Measurements from ENCODE around the gene PLB1. TPM values are rescaled to one million over a fixed set of nuclear protein-coding genes. Genes with fewer than 3 reads are reported as not detected.

The PLB1 gene
- total and polyA plus RNA-seq, 2 donors (not counting 1 experiment from before 2014, with no cell fraction given): 0.25 to 0.51 TPM

- Mint-ChIP-seq H3K27me3 (no peaks in the 10 kb centered on the region), H3K27ac (no peak overlapping the region), H3K4me3 (peak overlapping the region; percentile 17), H3K9me3 (ENCODE audit: insufficient read depth) (no peaks in the 10 kb centered on the region), H3K4me1 (peaks cover 15% of the 10 kb centered on the region)
- H4K20me1 ChIP-seq (ENCODE audit: control insufficient read depth, insufficient read depth, low read length, poor library complexity, severe bottlenecking): no peaks in the 10 kb centered on the region
- H3K27me3 ChIP-seq (replicated peaks in 1 of 4; ENCODE audit: control extremely low read depth in 1 of 4, control insufficient read depth in 3 of 4, insufficient read depth in 4 of 4, low read length in 3 of 4): no peaks in the 10 kb centered on the region
- peak overlapping the region; percentile 60 for H2AFZ ChIP-seq (ENCODE audit: insufficient read depth, low read depth, low read length, poor library complexity, severe bottlenecking)
- H3K27ac ChIP-seq (ENCODE audit: low read length in 2 of 2): no peak overlapping the region
- H3K4me3 ChIP-seq (ENCODE audit: control extremely low read depth in 1 of 5, extremely low read depth in 1 of 5, insufficient read depth in 1 of 5, low read depth in 2 of 5, low read length in 4 of 5): no peak overlapping the region
- peaks cover 11 to 13% of the 10 kb centered on the region in 2 donors for H3K4me1 ChIP-seq (ENCODE audit: control insufficient read depth in 2 of 2, insufficient read depth in 2 of 2, low read length in 2 of 2)
- 23% methylated on average over 3 of the region's 4 CpGs for WGBS (ENCODE audit: insufficient coverage)
- DNase-seq (peak; percentile 62), ATAC-seq (ENCODE audit: low read depth) (peak; percentile 92)
- H3K9me3 ChIP-seq (ENCODE audit: control extremely low read depth in 1 of 3, control insufficient read depth in 2 of 3, insufficient read depth in 1 of 3, low read length in 2 of 3): no peaks in the 10 kb centered on the region
- peak overlapping the region; percentile 36 for H3K4me2 ChIP-seq (replicated peaks; ENCODE audit: low read depth, low read length, poor library complexity, severe bottlenecking)
- H3K9ac ChIP-seq (ENCODE audit: low read length): no peak overlapping the region
- ChIA-PET POLR2A (no interaction called here), CTCF (no interaction called here)
- no peak for TF ChIP-seq CTCF (IDR thresholded peaks at IDR 0.05)
- H3K79me2 ChIP-seq (ENCODE audit: control insufficient read depth, insufficient read depth, low read length): no peaks in the 10 kb centered on the region
- H3K36me3 ChIP-seq (replicated peaks in 1 of 2; ENCODE audit: control extremely low read depth in 1 of 2, control insufficient read depth in 1 of 2, extremely low read depth in 1 of 2, insufficient read depth in 2 of 2, low read length in 1 of 2): no peaks in the 10 kb centered on the region
- intact Hi-C loops (cut with micrococcal nuclease): no loop called here
These were observed 185.3 kb downstream of the PLB1 start for GRCh38 chr2:28681158-28681571.

GRCh38 chr2:28681606-28682005 is 185.7 kb downstream of the PLB1 start:
- no peaks in the 10 kb centered on the region for H3K27me3 ChIP-seq (replicated peaks in 1 of 4; ENCODE audit: control extremely low read depth in 1 of 4, control insufficient read depth in 3 of 4, insufficient read depth in 4 of 4, low read length in 3 of 4)
- H3K79me2 ChIP-seq (ENCODE audit: control insufficient read depth, insufficient read depth, low read length): no peaks in the 10 kb centered on the region
- ChIA-PET POLR2A (no interaction called here), CTCF (no interaction called here)
- H3K4me1 ChIP-seq (ENCODE audit: control insufficient read depth in 2 of 2, insufficient read depth in 2 of 2, low read length in 2 of 2): peaks cover 11 to 13% of the 10 kb centered on the region in 2 donors
- ATAC-seq (ENCODE audit: low read depth) (no peak), DNase-seq (no peak)
- peak overlapping the region; percentile 36 for H3K4me2 ChIP-seq (replicated peaks; ENCODE audit: low read depth, low read length, poor library complexity, severe bottlenecking)
- H2AFZ ChIP-seq (ENCODE audit: insufficient read depth, low read depth, low read length, poor library complexity, severe bottlenecking): peak overlapping the region; percentile 60
- H3K9ac ChIP-seq (ENCODE audit: low read length): no peak overlapping the region
- H4K20me1 ChIP-seq (ENCODE audit: control insufficient read depth, insufficient read depth, low read length, poor library complexity, severe bottlenecking): no peaks in the 10 kb centered on the region
- TF ChIP-seq EZH2 (IDR thresholded peaks at IDR 0.05; ENCODE audit: borderline replicate concordance, insufficient read depth, low read depth, low read length, poor library complexity, severe bottlenecking): no peak
- TF ChIP-seq CTCF (IDR thresholded peaks at IDR 0.05): no peak
- peaks cover 15% of the 10 kb centered on the region for H3K4me1 Mint-ChIP-seq
- no peak overlapping the region for H3K4me3 Mint-ChIP-seq
- intact Hi-C loops (cut with micrococcal nuclease): no loop called here
- H3K9me3 Mint-ChIP-seq (ENCODE audit: insufficient read depth): no peaks in the 10 kb centered on the region
- H3K27ac ChIP-seq (ENCODE audit: low read length in 2 of 2): peak overlapping the region in 1 of 2 donors; percentile 0
- H3K9me3 ChIP-seq (ENCODE audit: control extremely low read depth in 1 of 3, control insufficient read depth in 2 of 3, insufficient read depth in 1 of 3, low read length in 2 of 3): no peaks in the 10 kb centered on the region
- no peaks in the 10 kb centered on the region for H3K27me3 Mint-ChIP-seq
- H3K4me3 ChIP-seq (ENCODE audit: control extremely low read depth in 1 of 5, extremely low read depth in 1 of 5, insufficient read depth in 1 of 5, low read depth in 2 of 5, low read length in 4 of 5): no peak overlapping the region
- no peak overlapping the region for H3K27ac Mint-ChIP-seq
- H3K36me3 ChIP-seq (replicated peaks in 1 of 2; ENCODE audit: control extremely low read depth in 1 of 2, control insufficient read depth in 1 of 2, extremely low read depth in 1 of 2, insufficient read depth in 2 of 2, low read length in 1 of 2): no peaks in the 10 kb centered on the region
